Hepatocyte (in vitro differentiated cells): ENCODE results near the gene MDFIC2.

Source experiments
- CTCF ChIP-seq: fragments of 200-600 bp; sonication (generic); IDR thresholded peaks from 2 replicates; pipeline ENCODE4 v1.5.1; 2016; ENCODE audit warnings: antibody characterized with exemption, mild to moderate bottlenecking; ENCODE audit not compliant: poor library complexity
- EZH2phosphoT487 ChIP-seq: fragments of 200-600 bp; sonication (generic); IDR thresholded peaks from one replicate; pipeline ENCODE4 v1.6.1; 2018; ENCODE audit warnings: antibody characterized with exemption, mild to moderate bottlenecking, low read depth, moderate library complexity; ENCODE audit not compliant: unreplicated experiment, severe bottlenecking

- peak; percentile 80 for TF ChIP-seq CTCF
- TF ChIP-seq EZH2phosphoT487: no peak
These were observed 46.6 kb upstream of the MDFIC2 start for GRCh38 chr3:70358978-70359580.
